CD4-positive, alpha-beta T cell treated with Interleukin-21 for 1 hour (primary cell): ENCODE data around the gene LIPG.

ENCODE experiments used
- DNase-seq: peaks from one replicate; pipeline ENCODE4 v3.0.0-alpha.2; 2020

Gene LIPG

GRCh38 chr18:49640741-49641140 is 78.9 kb downstream of the LIPG start:
- no peak for DNase-seq

- DNase-seq = no peak
Observed at GRCh38 chr18:49645196-49645595, 83.3 kb downstream of the LIPG start.

- no peak for DNase-seq
Observed at GRCh38 chr18:49645841-49646351, 84.0 kb downstream of the LIPG start.

DNA sequence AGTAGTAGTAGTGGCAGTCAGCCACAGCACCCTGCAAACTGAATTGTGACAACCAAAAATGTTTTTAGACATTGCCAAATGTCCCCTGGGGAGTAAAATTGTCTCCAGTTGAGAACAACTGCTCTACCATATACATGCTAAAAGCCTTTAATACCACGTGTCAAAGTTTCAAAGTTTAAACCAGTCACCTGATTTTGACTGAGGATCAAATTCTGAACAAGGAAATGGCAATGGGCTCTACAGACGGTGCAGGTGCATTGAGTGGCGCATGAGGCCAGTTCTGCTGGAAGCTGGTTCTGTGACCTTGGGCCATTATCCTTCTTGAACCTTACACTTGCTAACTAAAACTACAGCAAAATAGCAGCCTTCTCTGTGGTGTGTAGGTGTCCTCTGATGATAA is 85.0 kb downstream of the LIPG start:
- no peak for DNase-seq

DNA sequence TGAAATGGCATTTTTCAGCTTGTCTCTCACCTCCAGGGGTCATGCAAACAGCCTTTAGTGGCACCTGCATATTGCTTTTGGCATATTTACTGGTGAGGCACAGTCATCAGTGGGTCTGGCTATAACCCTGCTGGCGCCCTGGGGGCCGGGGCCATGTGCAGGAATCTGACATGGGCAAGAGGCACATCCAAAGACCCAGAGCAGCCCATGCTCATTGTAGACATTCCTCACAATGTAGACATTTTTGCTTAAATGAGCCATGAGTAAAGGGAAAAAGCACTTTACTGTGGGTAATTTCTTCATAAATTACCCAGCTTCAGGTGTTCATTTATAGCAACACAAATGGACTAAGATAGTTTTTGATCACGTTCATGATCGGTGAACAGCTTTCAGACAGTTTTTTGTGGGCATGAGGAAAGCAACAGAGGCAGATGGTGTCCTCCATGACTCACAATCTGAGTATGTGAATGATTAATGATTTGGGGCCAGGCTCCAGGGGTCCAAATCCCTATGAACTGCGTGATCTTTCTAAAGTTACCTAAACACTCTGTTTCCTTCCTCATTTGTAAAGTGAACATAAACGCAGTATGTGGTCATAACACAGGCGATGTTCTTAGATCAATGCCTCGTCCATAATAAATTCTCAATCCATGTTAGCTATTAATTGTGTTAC is 85.8 kb downstream of the LIPG start:
- DNase-seq = no peak

DNA sequence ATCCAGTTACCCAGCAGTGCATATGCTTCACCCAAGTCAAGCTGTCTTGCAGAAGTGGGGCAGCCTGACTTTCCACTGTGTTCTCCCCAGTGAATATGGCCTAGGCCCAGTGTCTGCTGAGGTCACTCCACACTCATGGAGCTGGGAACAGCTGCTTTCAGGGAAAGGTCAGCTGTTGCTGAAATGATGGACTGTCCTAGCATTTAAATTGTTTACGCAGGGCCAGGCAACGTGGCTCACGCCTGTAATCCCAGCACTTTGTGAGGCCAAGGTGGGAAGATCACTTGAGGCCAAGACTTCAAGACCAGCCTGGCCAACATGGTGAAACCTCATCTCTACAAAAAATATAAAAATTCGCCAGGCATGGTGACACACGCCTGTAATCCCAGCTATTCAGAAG is 86.5 kb downstream of the LIPG start:
- DNase-seq = no peak
